Thoracic aorta (tissue), 2 donors: Measurements from ENCODE around the gene OSBPL10. TPM values are rescaled to one million over a fixed set of nuclear protein-coding genes. Genes with fewer than 3 reads are reported as not detected.

ENCODE experiments used
- ATAC-seq: fragments of 150-250 bp; one replicate; pipeline ENCODE4 v1.8.0; 2017; ENCODE audit warnings: low read depth; ENCODE audit not compliant: insufficient number of reproducible peaks, low FRiP score
- DNase-seq: peaks from one replicate; pipeline ENCODE4 v3.0.0-alpha.2; 2020; ENCODE audit warnings: low spot score
- H3K27ac ChIP-seq, 2 donors: fragments of 200-600 bp; sonication (generic); 1 replicate in 1 of 2; 2 replicates in 1 of 2; pipeline ENCODE4 v1.5.1; 2016; ENCODE audit warnings: mild to moderate bottlenecking in 2 of 2, moderate library complexity in 2 of 2
- H3K27me3 ChIP-seq: fragments of 200-600 bp; sonication (generic); replicated peaks from 2 replicates; pipeline ENCODE4 v1.6.0; 2016; ENCODE audit warnings: mild to moderate bottlenecking; ENCODE audit not compliant: insufficient read depth
- H3K36me3 ChIP-seq: fragments of 200-600 bp; sonication (generic); one replicate; pipeline ENCODE4 v1.5.1; 2016
- H3K4me1 ChIP-seq, 2 donors: fragments of 200-600 bp; sonication (generic); 1 replicate in 1 of 2; 2 replicates in 1 of 2; pipeline versions ENCODE4 v1.5.1 to v1.6.0; 2016; ENCODE audit warnings: low read depth in 2 of 2, mild to moderate bottlenecking in 1 of 2; ENCODE audit not compliant: control insufficient read depth in 1 of 2
- H3K4me3 ChIP-seq: fragments of 200-600 bp; sonication (generic); 2 replicates; pipeline ENCODE4 v1.5.1; 2016; ENCODE audit warnings: mild to moderate bottlenecking
- H3K9me3 ChIP-seq: fragments of 200-600 bp; sonication (generic); 2 replicates; pipeline ENCODE4 v1.5.1; 2016
- total RNA-seq, 2 donors: library from RNA; depleted of rRNA; stranded (reverse); fragments of >200 nt; gene quantifications; one replicate each; pipeline versions ENCODE4 v1.1.0 to v1.2.3, GENCODE V29; 2016
- TF ChIP-seq, protein P1 (sequence below): fragments of 200-600 bp; sonication (generic); IDR thresholded peaks from one replicate; pipeline ENCODE4 v1.5.1; 2019; ENCODE audit warnings: antibody characterized with exemption

Gene OSBPL10
- total RNA-seq, 2 donors from 2014 or later: 108 to 153 TPM

DNA sequence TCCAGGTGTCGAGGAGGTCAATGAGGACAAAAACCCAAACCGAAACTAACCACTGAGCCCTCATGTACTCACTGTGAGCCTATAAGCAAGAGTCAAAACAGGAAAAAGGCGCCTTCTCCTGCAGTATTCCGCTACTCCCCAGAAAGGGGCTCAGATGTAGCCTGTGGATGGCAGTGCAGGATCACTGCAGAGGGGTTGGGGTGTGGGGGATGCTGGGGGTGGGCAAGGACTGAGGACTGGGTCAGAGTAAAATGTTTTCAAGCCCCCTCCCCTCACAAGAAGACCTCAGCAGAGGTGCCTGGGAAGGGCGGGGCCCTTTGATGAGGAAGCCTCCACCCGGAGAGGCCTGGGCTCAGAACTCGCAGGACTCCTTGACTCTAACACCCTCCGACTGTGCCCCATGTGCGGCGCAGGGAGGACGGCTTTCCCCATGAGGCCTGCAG lies 170.1 kb downstream of the OSBPL10 start:
- ATAC-seq (no peak), DNase-seq (no peak)
- TF ChIP-seq, protein P1, sequence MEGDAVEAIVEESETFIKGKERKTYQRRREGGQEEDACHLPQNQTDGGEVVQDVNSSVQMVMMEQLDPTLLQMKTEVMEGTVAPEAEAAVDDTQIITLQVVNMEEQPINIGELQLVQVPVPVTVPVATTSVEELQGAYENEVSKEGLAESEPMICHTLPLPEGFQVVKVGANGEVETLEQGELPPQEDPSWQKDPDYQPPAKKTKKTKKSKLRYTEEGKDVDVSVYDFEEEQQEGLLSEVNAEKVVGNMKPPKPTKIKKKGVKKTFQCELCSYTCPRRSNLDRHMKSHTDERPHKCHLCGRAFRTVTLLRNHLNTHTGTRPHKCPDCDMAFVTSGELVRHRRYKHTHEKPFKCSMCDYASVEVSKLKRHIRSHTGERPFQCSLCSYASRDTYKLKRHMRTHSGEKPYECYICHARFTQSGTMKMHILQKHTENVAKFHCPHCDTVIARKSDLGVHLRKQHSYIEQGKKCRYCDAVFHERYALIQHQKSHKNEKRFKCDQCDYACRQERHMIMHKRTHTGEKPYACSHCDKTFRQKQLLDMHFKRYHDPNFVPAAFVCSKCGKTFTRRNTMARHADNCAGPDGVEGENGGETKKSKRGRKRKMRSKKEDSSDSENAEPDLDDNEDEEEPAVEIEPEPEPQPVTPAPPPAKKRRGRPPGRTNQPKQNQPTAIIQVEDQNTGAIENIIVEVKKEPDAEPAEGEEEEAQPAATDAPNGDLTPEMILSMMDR: no peak
- no peaks in the 10 kb centered on the region for H3K9me3 ChIP-seq
- no peak overlapping the region for H3K4me3 ChIP-seq
- H3K36me3 ChIP-seq: no peaks in the 10 kb centered on the region
- no peak overlapping the region for H3K27ac ChIP-seq
- no peaks in the 10 kb centered on the region for H3K27me3 ChIP-seq
- peaks cover 5 to 11% of the 10 kb centered on the region in 2 donors for H3K4me1 ChIP-seq

DNA sequence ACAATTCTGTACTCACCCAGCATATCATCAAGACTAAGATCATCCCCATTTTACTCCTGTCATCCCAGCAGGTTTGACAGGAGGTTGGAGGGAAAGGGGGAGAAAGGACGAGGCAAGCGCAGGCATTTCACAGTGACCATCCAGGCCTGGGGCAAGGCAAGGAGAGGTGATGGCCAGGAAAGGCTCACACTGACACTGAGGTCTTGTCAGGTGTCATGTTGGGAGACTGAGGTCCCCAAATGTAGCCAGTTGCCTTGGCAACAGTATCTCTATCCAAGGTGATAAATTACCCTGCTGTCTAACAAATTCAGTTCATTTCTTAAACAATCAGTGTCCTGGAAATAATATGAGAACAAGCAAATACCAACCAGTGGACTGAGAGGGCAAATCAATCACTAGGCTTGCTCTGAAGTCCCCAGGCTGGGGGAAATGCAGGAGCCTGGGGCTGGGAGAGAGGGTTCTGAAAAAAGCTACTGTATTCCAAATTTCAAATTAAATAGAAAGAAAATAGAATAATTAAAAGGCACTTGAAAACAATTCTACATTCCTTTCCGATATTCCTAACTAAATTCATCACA lies 172.8 kb downstream of the OSBPL10 start:
- no peak for ATAC-seq
- H3K9me3 ChIP-seq: no peaks in the 10 kb centered on the region

DNA sequence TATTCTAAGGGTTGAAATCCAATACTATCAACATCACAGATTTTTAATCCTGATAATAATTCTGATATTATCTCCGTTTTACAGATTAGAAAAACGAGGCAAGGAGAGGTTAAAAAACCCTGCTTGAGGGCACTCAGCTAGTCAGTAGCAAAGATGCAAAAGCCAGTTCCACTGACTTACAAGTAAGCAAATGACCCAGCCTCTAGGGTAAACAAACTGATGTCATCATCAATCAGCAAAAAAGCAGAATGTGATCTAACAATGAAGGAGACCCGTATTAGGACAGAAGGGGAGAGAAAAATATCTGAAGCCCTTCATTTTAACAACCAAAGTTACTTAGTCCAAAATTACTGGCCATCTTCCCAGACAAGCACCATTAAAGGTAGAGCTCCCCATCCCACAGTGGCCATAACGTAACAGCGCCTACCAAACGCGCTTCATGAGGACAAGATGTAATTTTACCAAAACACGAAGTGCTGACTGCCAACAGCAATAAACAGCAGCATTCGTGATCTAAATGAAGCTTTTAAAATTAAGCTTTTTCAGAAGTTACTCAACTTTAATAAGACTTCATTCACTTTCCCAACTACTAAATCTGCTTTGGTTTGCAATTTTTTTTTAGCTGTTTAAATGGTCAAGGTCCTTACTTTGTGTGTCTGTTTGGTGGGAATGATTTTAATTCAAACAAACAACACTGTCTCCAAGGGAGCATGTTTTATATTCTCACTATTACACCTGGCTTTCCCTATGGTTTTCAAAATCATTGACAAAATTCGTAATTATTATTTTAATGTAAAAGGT lies 176.6 kb downstream of the OSBPL10 start:
- Histone ChIP-seq H3K27me3 (no peaks in the 10 kb centered on the region), H3K4me3 (no peak overlapping the region), H3K4me1 (no peaks in the 10 kb centered on the region), H3K9me3 (no peaks in the 10 kb centered on the region), H3K36me3 (no peaks in the 10 kb centered on the region), H3K27ac (no peak overlapping the region)
- TF ChIP-seq, protein P1: no peak
- ATAC-seq: no peak
- no peak for DNase-seq

More for the DNA sequence above, 172.8 kb downstream of the OSBPL10 start:
- Histone ChIP-seq H3K4me1 (peaks cover 5 to 8% of the 10 kb centered on the region in 2 donors), H3K36me3 (no peaks in the 10 kb centered on the region), H3K27me3 (no peaks in the 10 kb centered on the region), H3K27ac (no peak overlapping the region), H3K4me3 (no peak overlapping the region)
- no peak for DNase-seq
- TF ChIP-seq, protein P1: no peak

DNA sequence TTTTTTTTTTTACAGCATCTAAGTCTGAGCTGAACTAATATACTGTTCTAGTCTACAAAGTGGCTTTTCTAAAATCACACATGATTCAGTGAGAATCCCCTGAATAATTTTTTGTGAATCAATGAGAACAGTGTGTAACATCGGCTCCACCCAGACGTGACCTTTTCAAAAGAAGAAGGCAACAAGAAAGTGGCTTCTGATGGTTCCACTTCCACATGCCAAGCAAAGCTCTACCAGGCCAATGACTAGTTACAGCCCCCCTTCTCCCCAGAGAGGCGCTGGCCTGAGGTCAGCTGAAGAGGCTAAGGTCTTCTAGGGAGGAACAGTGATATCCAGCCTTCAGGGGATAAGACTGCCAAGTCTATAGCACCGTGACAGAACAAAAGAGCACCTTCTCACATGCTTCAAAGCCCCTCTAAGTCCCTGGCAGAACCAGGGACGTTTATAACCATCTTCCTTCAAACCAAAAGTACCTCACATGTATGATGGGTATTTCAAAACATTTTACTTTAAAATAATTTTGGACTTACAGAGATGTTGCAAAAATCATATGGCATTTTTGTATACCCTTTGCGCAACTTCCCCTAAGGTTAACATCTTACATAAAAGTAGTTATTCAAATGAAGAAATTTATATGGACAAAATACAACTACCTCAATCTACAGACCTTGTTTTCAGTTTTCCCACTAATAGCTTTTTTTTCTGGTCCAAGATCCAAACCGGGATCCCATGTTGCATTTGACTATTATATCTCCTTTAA lies 177.9 kb downstream of the OSBPL10 start:
- no peak overlapping the region for H3K27ac ChIP-seq
- no peaks in the 10 kb centered on the region for H3K36me3 ChIP-seq
- H3K4me3 ChIP-seq: no peak overlapping the region
- ATAC-seq (no peak), DNase-seq (no peak)
- no peaks in the 10 kb centered on the region for H3K4me1 ChIP-seq
- no peaks in the 10 kb centered on the region for H3K9me3 ChIP-seq
- no peaks in the 10 kb centered on the region for H3K27me3 ChIP-seq
- TF ChIP-seq, protein P1: no peak

DNA sequence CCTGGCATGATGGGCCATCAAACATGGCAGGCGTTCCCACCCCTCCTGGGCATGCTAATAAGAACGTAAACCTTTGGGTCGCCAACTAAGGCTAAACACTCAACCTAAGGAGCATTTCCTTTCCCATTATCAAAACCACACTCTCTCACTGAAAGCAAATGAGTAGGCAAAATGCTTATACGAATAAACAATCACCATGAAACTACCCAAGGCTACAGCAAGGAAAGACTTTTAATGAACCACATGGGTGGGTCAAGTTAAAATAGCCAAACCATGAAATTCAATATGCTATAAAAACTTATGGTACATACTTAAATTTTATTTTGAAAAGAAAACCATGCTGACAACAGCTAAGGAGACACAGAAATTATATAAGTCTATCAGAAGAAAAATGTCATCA lies 180.6 kb downstream of the OSBPL10 start:
- TF ChIP-seq, protein P1: no peak
- Histone ChIP-seq H3K27me3 (no peaks in the 10 kb centered on the region), H3K36me3 (no peaks in the 10 kb centered on the region), H3K4me1 (no peaks in the 10 kb centered on the region), H3K9me3 (no peaks in the 10 kb centered on the region), H3K27ac (no peak overlapping the region), H3K4me3 (no peak overlapping the region)
- DNase-seq: no peak
- no peak for ATAC-seq
